Stomach (tissue), 19 donors: Measurements from ENCODE around the gene GLT6D1. TPM values are rescaled to one million over a fixed set of nuclear protein-coding genes. Genes with fewer than 3 reads are reported as not detected.

Experiments
- DNase-seq, 2 donors: peaks; one replicate each; pipeline versions ENCODE4 v3.0.0 to v3.0.0-alpha.2; 2013 to 2019
- H3K27ac ChIP-seq, 5 donors: fragments of 200-600 bp in 4 of 5; sonication (generic) in 4 of 5; one replicate each; pipeline ENCODE4 v1.5.1; 2013 to 2019; ENCODE audit warnings: mild to moderate bottlenecking in 1 of 5, moderate library complexity in 1 of 5
- H3K27me3 ChIP-seq, 3 donors: fragments of 200-600 bp; sonication (generic); one replicate each; pipeline ENCODE4 v1.5.1; 2017 to 2019; ENCODE audit warnings: mixed run types in 1 of 3
- H3K36me3 ChIP-seq, 4 donors: fragments of 200-600 bp; sonication (generic); 1 replicate in 3 of 4; 2 replicates in 1 of 4; pipeline ENCODE4 v1.5.1; 2016 to 2019
- H3K4me1 ChIP-seq, 4 donors: fragments of 200-600 bp; sonication (generic); one replicate each; pipeline ENCODE4 v1.5.1; 2016 to 2019
- H3K4me3 ChIP-seq, 4 donors: fragments of 200-600 bp; sonication (generic) in 3 of 4; one replicate each; pipeline ENCODE4 v1.5.1; 2016 to 2019; ENCODE audit warnings: mild to moderate bottlenecking in 1 of 4
- H3K9me3 ChIP-seq, 4 donors: fragments of 200-600 bp; sonication (generic); one replicate each; pipeline ENCODE4 v1.5.1; 2016 to 2019
- CTCF ChIP-seq, 7 experiments: fragments of 450-650 bp in 4 of 7; fragments of 200-600 bp in 3 of 7; sonication (generic) in 3 of 7; IDR thresholded peaks; one replicate each; pipeline ENCODE4 v1.5.1; 2016 to 2019; ENCODE audit warnings: antibody characterized with exemption in 7 of 7, control low read depth in 2 of 7, mild to moderate bottlenecking in 1 of 7
- EP300 ChIP-seq: sonication (generic); formaldehyde crosslinking; IDR thresholded peaks from one replicate; pipeline ENCODE4 v1.6.1; 2017; ENCODE audit warnings: antibody characterized with exemption
- POLR2A ChIP-seq, 4 donors: fragments of 450-650 bp; IDR thresholded peaks; one replicate each; pipeline ENCODE4 v1.6.1; 2016; ENCODE audit warnings: antibody characterized with exemption in 4 of 4, control low read depth in 2 of 4, mild to moderate bottlenecking in 1 of 4, moderate library complexity in 1 of 4
- POLR2AphosphoS5 ChIP-seq, 3 donors: sonication (generic); formaldehyde crosslinking; IDR thresholded peaks; one replicate each; pipeline ENCODE4 v1.6.1; 2016; ENCODE audit warnings: antibody characterized with exemption in 3 of 3
- WGBS, 5 donors: extraction: QIAGEN DNeasy Blood & Tissue Kit in 3 of 5; methylation state at CpG; one replicate each; pipeline versions ENCODE4 v1.1.5 to v1.1.7; 2013 to 2018; 5-methylcytosine and 5-hydroxymethylcytosine counted together
- intact Hi-C: fragments of 100-400 bp; cut with DNase I; formaldehyde crosslinking; loops from one replicate; pipeline ENCODE4 v1.15.1; 2023; ENCODE audit warnings: low total_unique reads
- long read RNA-seq, 10 donors: transcript quantifications; one replicate each; lab custom pipeline, GENCODE V29; 2026
- polyA plus RNA-seq, 3 donors: library from polyadenylated mRNA; stranded (reverse); fragments of 200-250 nt; gene quantifications; one replicate each; pipeline ENCODE4 v1.2.3, GENCODE V29; 2013
- total RNA-seq, 5 donors: library from RNA; depleted of rRNA; stranded (reverse); fragments of >200 nt; gene quantifications; one replicate each; pipeline versions ENCODE4 v1.1.0 to v1.2.3, GENCODE V29; 2014 to 2016
- donor health status: healthy with polysubstance abuse.
- donor health status: Bipolar disorder and iron deficiency.
- donor health status: healthy.

The GLT6D1 gene, protein sequence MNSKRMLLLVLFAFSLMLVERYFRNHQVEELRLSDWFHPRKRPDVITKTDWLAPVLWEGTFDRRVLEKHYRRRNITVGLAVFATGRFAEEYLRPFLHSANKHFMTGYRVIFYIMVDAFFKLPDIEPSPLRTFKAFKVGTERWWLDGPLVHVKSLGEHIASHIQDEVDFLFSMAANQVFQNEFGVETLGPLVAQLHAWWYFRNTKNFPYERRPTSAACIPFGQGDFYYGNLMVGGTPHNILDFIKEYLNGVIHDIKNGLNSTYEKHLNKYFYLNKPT
- total RNA-seq (not detected), polyA plus RNA-seq (not detected)
- long read RNA-seq, donor 1 = 0 reads
- long read RNA-seq, donor 2 = 0 reads
- long read RNA-seq, donor 3 = 0 reads
- long read RNA-seq, donor 4 = 0 reads
- long read RNA-seq, donor 5 = 0 reads
- long read RNA-seq, donor 6 = 0 reads
- long read RNA-seq, donor 7 = 0 reads
- long read RNA-seq, donor 8 = 0 reads
- long read RNA-seq, donor 9 = 0 reads
- long read RNA-seq, donor 10 = 0 reads

DNA sequence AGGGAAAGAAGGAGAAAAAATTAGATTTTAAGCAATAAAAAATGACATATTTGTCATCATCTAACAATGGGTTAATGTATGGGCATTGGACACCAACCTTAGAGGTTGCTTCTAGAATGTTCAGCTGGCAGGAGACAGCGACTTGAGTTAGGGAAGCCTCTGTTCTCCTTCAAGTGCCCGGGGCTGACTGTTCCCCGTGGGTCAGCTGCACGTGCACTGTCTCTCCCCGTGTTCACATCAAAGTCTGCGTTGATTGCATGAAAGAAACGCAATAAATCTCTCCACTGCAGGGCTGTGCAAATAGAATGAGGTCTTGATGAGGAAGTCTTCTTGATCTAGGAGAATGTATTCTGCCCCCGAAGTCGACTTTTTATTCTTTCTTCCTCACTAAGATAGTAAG is at the start of gene GLT6D1:
Gene GLT6D1 (minus strand): TSS at position 345 of the 400 bp plus-strand sequence. CDS start 353 bp downstream, outside the sequence.
- Histone ChIP-seq H3K27ac (no peak within 1 kb of the TSS), H3K4me1 (no peaks in the 10 kb centered on the region), H3K27me3 (peaks cover 0 to 51% (median 0%) of the 10 kb centered on the region in 3 donors), H3K9me3 (peaks cover 0 to 9% (median 7%) of the 10 kb centered on the region in 4 donors), H3K4me3 (no peak within 1 kb of the TSS), H3K36me3 (no peaks in the 10 kb centered on the region)
- 76 to 85% (median 78%) methylated on average over 9 of the region's 9 CpGs for WGBS, 5 donors
- DNase-seq = no peak
- no peak for TF ChIP-seq EP300
- no peak for TF ChIP-seq POLR2AphosphoS5 (IDR thresholded peaks at IDR 0.05)
- no peak for TF ChIP-seq POLR2A (IDR thresholded peaks at IDR 0.05)
- TF ChIP-seq CTCF (IDR thresholded peaks at IDR 0.05) = no peak
- intact Hi-C loops = no loop called here

GRCh38 chr9:135689011-135689410 is 49.7 kb upstream of the GLT6D1 start:
- no peaks in the 10 kb centered on the region for H3K36me3 ChIP-seq
- no peak for DNase-seq
- intact Hi-C loops = no loop called here
- WGBS, 5 donors = 76 to 87% (median 82%) methylated on average over 10 of the region's 10 CpGs
- H3K27me3 ChIP-seq = peaks cover 0 to 91% (median 9%) of the 10 kb centered on the region in 3 donors
- no peaks in the 10 kb centered on the region for H3K9me3 ChIP-seq
- no peak overlapping the region for H3K4me3 ChIP-seq
- TF ChIP-seq POLR2A (IDR thresholded peaks at IDR 0.05) (no peak), EP300 (no peak), POLR2AphosphoS5 (IDR thresholded peaks at IDR 0.05) (no peak), CTCF (IDR thresholded peaks at IDR 0.05) (no peak)
- H3K27ac ChIP-seq = no peak overlapping the region
- no peaks in the 10 kb centered on the region for H3K4me1 ChIP-seq

GRCh38 chr9:135687216-135687615 is 47.9 kb upstream of the GLT6D1 start:
- Histone ChIP-seq H3K4me1 (no peaks in the 10 kb centered on the region), H3K9me3 (no peaks in the 10 kb centered on the region), H3K27me3 (peaks cover 0 to 89% (median 12%) of the 10 kb centered on the region in 3 donors), H3K4me3 (no peak overlapping the region), H3K27ac (no peak overlapping the region), H3K36me3 (no peaks in the 10 kb centered on the region)
- no peak for TF ChIP-seq POLR2AphosphoS5 (IDR thresholded peaks at IDR 0.05)
- no peak for TF ChIP-seq EP300
- no peak for TF ChIP-seq POLR2A (IDR thresholded peaks at IDR 0.05)
- no peak for TF ChIP-seq CTCF (IDR thresholded peaks at IDR 0.05)
- 80 to 91% (median 84%) methylated on average over 12 to 15 of the region's 15 CpGs for WGBS, 5 donors
- intact Hi-C loops = no loop called here
- DNase-seq = no peak

- Histone ChIP-seq H3K4me1 (no peaks in the 10 kb centered on the region), H3K9me3 (no peaks in the 10 kb centered on the region), H3K27me3 (peaks cover 0 to 88% (median 15%) of the 10 kb centered on the region in 3 donors), H3K4me3 (no peak overlapping the region), H3K27ac (no peak overlapping the region), H3K36me3 (no peaks in the 10 kb centered on the region)
- intact Hi-C loops = no loop called here
- TF ChIP-seq POLR2AphosphoS5 (IDR thresholded peaks at IDR 0.05) (no peak), EP300 (no peak), POLR2A (IDR thresholded peaks at IDR 0.05) (no peak), CTCF (IDR thresholded peaks at IDR 0.05) (no peak)
- WGBS, 5 donors = 61 to 79% (median 77%) methylated on average over 17 of the region's 17 CpGs; no CpG with 5 or more reads in 1 of the 5 donors
- no peak for DNase-seq
Measured at GRCh38 chr9:135684691-135685090, 45.4 kb upstream of the GLT6D1 start.
